ENCODE data around the gene EIF4E1B.

EIF4E1B gene

GRCh38 chr5:176675676-176676360 is 45.3 kb downstream of the EIF4E1B start:
- H3K18ac ChIP-seq (ENCODE audit: low read depth in 1 of 2, low read length in 2 of 2), result no peak overlapping the region
- peak; percentile 27 for DNase-seq
- peaks cover 21% of the 10 kb centered on the region for H3K4me1 ChIP-seq (ENCODE audit: control insufficient read depth, insufficient read depth, low read depth, low read length)
- H3K4ac ChIP-seq (ENCODE audit: low read depth in 1 of 2, low read length in 2 of 2), result no peak overlapping the region
- H3K36me3 ChIP-seq (ENCODE audit: control insufficient read depth in 1 of 2, insufficient read depth in 2 of 2, low read depth in 1 of 2, low read length in 2 of 2), result no peaks in the 10 kb centered on the region
- H4K91ac ChIP-seq (ENCODE audit: low read length), result no peak overlapping the region
- no peaks in the 10 kb centered on the region for H3K9me3 ChIP-seq (ENCODE audit: control insufficient read depth, low read length)
- no peak overlapping the region for H3K9ac ChIP-seq (ENCODE audit: low read length)
- no peak overlapping the region for H2AFZ ChIP-seq (ENCODE audit: low read depth, low read length)
- H3K27me3 ChIP-seq (ENCODE audit: control insufficient read depth in 1 of 2, insufficient read depth in 1 of 2, low read length in 2 of 2), result peaks cover 30 to 65% of the 10 kb centered on the region in 2 experiments
- no peak overlapping the region for H2BK120ac ChIP-seq (ENCODE audit: low read depth, low read length)
- H2BK12ac ChIP-seq (ENCODE audit: low read length in 2 of 2), result no peak overlapping the region
- H3K79me1 ChIP-seq (replicated peaks; ENCODE audit: low read length, poor library complexity, severe bottlenecking), result no peaks in the 10 kb centered on the region
- H3K4me2 ChIP-seq (ENCODE audit: low read length, poor library complexity, severe bottlenecking), result no peak overlapping the region
- WGBS, result 74% methylated on average over 17 of the region's 19 CpGs
- H3K4me3 ChIP-seq (ENCODE audit: insufficient read depth in 1 of 2, low read depth in 1 of 2, low read length in 2 of 2), result no peak overlapping the region
- no peak overlapping the region for H2BK5ac ChIP-seq (ENCODE audit: low read depth, low read length, poor library complexity, severe bottlenecking)
- H4K8ac ChIP-seq (ENCODE audit: low read length), result no peak overlapping the region
- H2BK15ac ChIP-seq (ENCODE audit: low read depth, poor library complexity, severe bottlenecking), result no peak overlapping the region
- no peak overlapping the region for H3K27ac ChIP-seq (ENCODE audit: low read length, poor library complexity, severe bottlenecking)
- H3K23ac ChIP-seq (ENCODE audit: low read length in 2 of 2), result no peak overlapping the region
- H2AK5ac ChIP-seq (ENCODE audit: low read length, severe bottlenecking), result no peak overlapping the region
- no peak overlapping the region for H3K14ac ChIP-seq (ENCODE audit: low read length in 2 of 2)

DNA sequence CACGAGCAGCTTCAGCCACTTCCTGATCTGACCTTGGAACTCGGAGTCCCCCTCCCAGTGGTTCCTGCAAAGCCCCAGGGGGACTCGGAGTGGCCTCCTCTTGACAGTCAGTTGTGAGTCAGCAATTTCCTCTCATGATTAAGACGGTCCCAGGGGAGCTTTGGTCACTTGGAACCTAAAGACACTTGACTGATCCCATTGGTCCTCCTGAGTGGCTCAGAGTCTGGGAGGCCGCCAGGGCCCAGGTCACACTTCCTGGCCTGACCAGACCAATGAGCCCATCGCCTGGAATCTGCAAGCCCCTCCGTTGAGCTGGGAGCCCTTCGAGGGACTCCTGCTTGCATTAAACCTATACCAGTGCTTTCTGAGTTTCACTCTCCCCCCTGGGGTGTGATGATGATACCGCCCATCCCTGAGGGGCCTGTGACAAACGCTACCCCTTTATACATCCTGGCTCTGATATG is 45.9 kb downstream of the EIF4E1B start:
- Histone ChIP-seq H3K23ac (ENCODE audit: low read length in 2 of 2) (no peak overlapping the region), H3K4me3 (ENCODE audit: insufficient read depth in 1 of 2, low read depth in 1 of 2, low read length in 2 of 2) (no peak overlapping the region)

GRCh38 chr5:176677209-176677939 is 46.9 kb downstream of the EIF4E1B start:
- Histone ChIP-seq H3K4me1 (ENCODE audit: control insufficient read depth, insufficient read depth, low read depth, low read length) (peaks cover 21% of the 10 kb centered on the region), H3K4me3 (ENCODE audit: insufficient read depth in 1 of 2, low read depth in 1 of 2, low read length in 2 of 2) (no peak overlapping the region), H2BK120ac (ENCODE audit: low read depth, low read length) (no peak overlapping the region), H3K27ac (ENCODE audit: low read length, poor library complexity, severe bottlenecking) (no peak overlapping the region), H4K91ac (ENCODE audit: low read length) (no peak overlapping the region), H3K36me3 (ENCODE audit: control insufficient read depth in 1 of 2, insufficient read depth in 2 of 2, low read depth in 1 of 2, low read length in 2 of 2) (no peaks in the 10 kb centered on the region), H2AK5ac (ENCODE audit: low read length, severe bottlenecking) (no peak overlapping the region), H3K4ac (ENCODE audit: low read depth in 1 of 2, low read length in 2 of 2) (no peak overlapping the region), H3K79me1 (replicated peaks; ENCODE audit: low read length, poor library complexity, severe bottlenecking) (no peaks in the 10 kb centered on the region), H3K23ac (ENCODE audit: low read length in 2 of 2) (no peak overlapping the region), H2BK15ac (ENCODE audit: low read depth, poor library complexity, severe bottlenecking) (no peak overlapping the region), H3K9ac (ENCODE audit: low read length) (no peak overlapping the region), H3K14ac (ENCODE audit: low read length in 2 of 2) (no peak overlapping the region), H2BK12ac (ENCODE audit: low read length in 2 of 2) (no peak overlapping the region), H4K8ac (ENCODE audit: low read length) (no peak overlapping the region), H2BK5ac (ENCODE audit: low read depth, low read length, poor library complexity, severe bottlenecking) (no peak overlapping the region), H3K27me3 (ENCODE audit: control insufficient read depth in 1 of 2, insufficient read depth in 1 of 2, low read length in 2 of 2) (peaks cover 35 to 64% of the 10 kb centered on the region in 2 experiments), H2AFZ (ENCODE audit: low read depth, low read length) (no peak overlapping the region), H3K4me2 (ENCODE audit: low read length, poor library complexity, severe bottlenecking) (no peak overlapping the region), H3K9me3 (ENCODE audit: control insufficient read depth, low read length) (no peaks in the 10 kb centered on the region), H3K18ac (ENCODE audit: low read depth in 1 of 2, low read length in 2 of 2) (no peak overlapping the region)
- no peak for DNase-seq
- 92% methylated on average over 11 of the region's 12 CpGs for WGBS

More for the DNA sequence above, 45.9 kb downstream of the EIF4E1B start:
- H2BK12ac ChIP-seq (ENCODE audit: low read length in 2 of 2), result no peak overlapping the region
- H2BK15ac ChIP-seq (ENCODE audit: low read depth, poor library complexity, severe bottlenecking), result no peak overlapping the region
- H4K91ac ChIP-seq (ENCODE audit: low read length), result no peak overlapping the region
- H3K9ac ChIP-seq (ENCODE audit: low read length), result no peak overlapping the region
- peak overlapping the region in 1 of 2 experiments; percentile 5 for H3K4ac ChIP-seq (ENCODE audit: low read depth in 1 of 2, low read length in 2 of 2)
- H3K9me3 ChIP-seq (ENCODE audit: control insufficient read depth, low read length), result no peaks in the 10 kb centered on the region
- H3K36me3 ChIP-seq (ENCODE audit: control insufficient read depth in 1 of 2, insufficient read depth in 2 of 2, low read depth in 1 of 2, low read length in 2 of 2), result no peaks in the 10 kb centered on the region
- H3K4me2 ChIP-seq (ENCODE audit: low read length, poor library complexity, severe bottlenecking), result no peak overlapping the region
- no peak overlapping the region for H4K8ac ChIP-seq (ENCODE audit: low read length)
- no peak overlapping the region for H2AK5ac ChIP-seq (ENCODE audit: low read length, severe bottlenecking)
- 14% methylated on average over 10 of the region's 10 CpGs for WGBS
- peaks cover 21% of the 10 kb centered on the region for H3K4me1 ChIP-seq (ENCODE audit: control insufficient read depth, insufficient read depth, low read depth, low read length)
- H3K27me3 ChIP-seq (ENCODE audit: control insufficient read depth in 1 of 2, insufficient read depth in 1 of 2, low read length in 2 of 2), result peaks cover 33 to 64% of the 10 kb centered on the region in 2 experiments
- no peak overlapping the region for H2AFZ ChIP-seq (ENCODE audit: low read depth, low read length)
- no peaks in the 10 kb centered on the region for H3K79me1 ChIP-seq (replicated peaks; ENCODE audit: low read length, poor library complexity, severe bottlenecking)
- H2BK5ac ChIP-seq (ENCODE audit: low read depth, low read length, poor library complexity, severe bottlenecking), result no peak overlapping the region
- no peak overlapping the region for H2BK120ac ChIP-seq (ENCODE audit: low read depth, low read length)
- no peak overlapping the region for H3K27ac ChIP-seq (ENCODE audit: low read length, poor library complexity, severe bottlenecking)
- H3K14ac ChIP-seq (ENCODE audit: low read length in 2 of 2), result no peak overlapping the region
- DNase-seq, result peak; percentile 71
- no peak overlapping the region for H3K18ac ChIP-seq (ENCODE audit: low read depth in 1 of 2, low read length in 2 of 2)

DNA sequence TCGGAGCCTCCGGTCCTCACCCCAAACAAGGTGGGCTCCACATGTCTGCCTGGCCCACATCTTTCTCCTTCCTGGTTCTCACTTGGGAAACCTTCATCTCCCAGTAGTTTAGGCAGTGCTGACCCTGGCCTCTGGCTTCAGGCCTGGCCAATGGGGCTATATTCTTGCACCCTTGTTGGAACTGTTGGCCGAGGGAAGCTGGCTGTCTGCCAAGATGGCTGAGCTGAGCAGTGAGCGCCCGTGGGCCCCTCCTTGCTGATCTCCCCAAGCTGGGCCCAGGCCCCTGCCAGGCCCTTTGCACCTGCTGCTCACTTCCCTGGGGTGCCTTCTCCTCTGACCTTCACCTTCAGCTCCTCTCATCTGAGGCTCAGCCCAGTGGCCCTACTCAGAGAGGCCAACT is 48.1 kb downstream of the EIF4E1B start:
- Histone ChIP-seq H4K8ac (ENCODE audit: low read length) (no peak overlapping the region), H3K23ac (ENCODE audit: low read length in 2 of 2) (no peak overlapping the region), H3K14ac (ENCODE audit: low read length in 2 of 2) (peak overlapping the region in 1 of 2 experiments; percentile 14), H3K4me2 (ENCODE audit: low read length, poor library complexity, severe bottlenecking) (no peak overlapping the region), H4K91ac (ENCODE audit: low read length) (no peak overlapping the region), H2BK15ac (ENCODE audit: low read depth, poor library complexity, severe bottlenecking) (no peak overlapping the region), H2BK120ac (ENCODE audit: low read depth, low read length) (no peak overlapping the region), H3K4me1 (ENCODE audit: control insufficient read depth, insufficient read depth, low read depth, low read length) (peaks cover 21% of the 10 kb centered on the region), H2AFZ (ENCODE audit: low read depth, low read length) (no peak overlapping the region), H3K27me3 (ENCODE audit: control insufficient read depth in 1 of 2, insufficient read depth in 1 of 2, low read length in 2 of 2) (peaks cover 47 to 67% of the 10 kb centered on the region in 2 experiments), H2BK5ac (ENCODE audit: low read depth, low read length, poor library complexity, severe bottlenecking) (no peak overlapping the region), H2BK12ac (ENCODE audit: low read length in 2 of 2) (no peak overlapping the region), H3K4ac (ENCODE audit: low read depth in 1 of 2, low read length in 2 of 2) (no peak overlapping the region), H3K9me3 (ENCODE audit: control insufficient read depth, low read length) (no peaks in the 10 kb centered on the region), H3K4me3 (ENCODE audit: insufficient read depth in 1 of 2, low read depth in 1 of 2, low read length in 2 of 2) (no peak overlapping the region), H2AK5ac (ENCODE audit: low read length, severe bottlenecking) (no peak overlapping the region), H3K79me1 (replicated peaks; ENCODE audit: low read length, poor library complexity, severe bottlenecking) (no peaks in the 10 kb centered on the region), H3K27ac (ENCODE audit: low read length, poor library complexity, severe bottlenecking) (no peak overlapping the region), H3K9ac (ENCODE audit: low read length) (no peak overlapping the region), H3K36me3 (ENCODE audit: control insufficient read depth in 1 of 2, insufficient read depth in 2 of 2, low read depth in 1 of 2, low read length in 2 of 2) (no peaks in the 10 kb centered on the region), H3K18ac (ENCODE audit: low read depth in 1 of 2, low read length in 2 of 2) (no peak overlapping the region)
- no peak for DNase-seq
- WGBS, result 94% methylated on average over 5 of the region's 5 CpGs
